GM21576 (cell line): ENCODE data around the gene AK4.

Experiments
- ATAC-seq: cut with Tn5 transposase; IDR thresholded peaks from one replicate; pipeline ENCODE4 v1.9.1; 2021; ENCODE audit warnings: mild to moderate bottlenecking, moderate library complexity; ENCODE audit not compliant: unreplicated experiment

The AK4 gene

DNA sequence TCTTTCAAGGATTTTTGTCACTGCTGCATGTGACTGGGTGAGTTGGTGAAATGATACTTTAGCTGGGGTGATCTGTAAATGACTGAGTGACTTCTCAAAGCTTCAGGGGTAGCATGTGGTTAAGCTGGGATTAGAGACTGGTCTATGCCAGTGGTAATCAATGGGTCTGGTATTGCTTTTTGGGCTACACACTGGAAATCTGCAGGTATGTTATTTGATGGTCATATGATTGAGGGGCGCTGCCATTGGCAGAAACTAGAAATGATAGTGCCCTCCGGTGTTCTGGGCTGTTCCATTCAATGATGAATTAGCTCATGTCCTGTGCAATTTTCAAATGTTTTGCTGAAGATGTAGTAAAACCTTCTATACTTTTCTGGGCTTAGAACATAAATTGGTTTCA is 121.6 kb downstream of the AK4 start:
- ATAC-seq = no peak

DNA sequence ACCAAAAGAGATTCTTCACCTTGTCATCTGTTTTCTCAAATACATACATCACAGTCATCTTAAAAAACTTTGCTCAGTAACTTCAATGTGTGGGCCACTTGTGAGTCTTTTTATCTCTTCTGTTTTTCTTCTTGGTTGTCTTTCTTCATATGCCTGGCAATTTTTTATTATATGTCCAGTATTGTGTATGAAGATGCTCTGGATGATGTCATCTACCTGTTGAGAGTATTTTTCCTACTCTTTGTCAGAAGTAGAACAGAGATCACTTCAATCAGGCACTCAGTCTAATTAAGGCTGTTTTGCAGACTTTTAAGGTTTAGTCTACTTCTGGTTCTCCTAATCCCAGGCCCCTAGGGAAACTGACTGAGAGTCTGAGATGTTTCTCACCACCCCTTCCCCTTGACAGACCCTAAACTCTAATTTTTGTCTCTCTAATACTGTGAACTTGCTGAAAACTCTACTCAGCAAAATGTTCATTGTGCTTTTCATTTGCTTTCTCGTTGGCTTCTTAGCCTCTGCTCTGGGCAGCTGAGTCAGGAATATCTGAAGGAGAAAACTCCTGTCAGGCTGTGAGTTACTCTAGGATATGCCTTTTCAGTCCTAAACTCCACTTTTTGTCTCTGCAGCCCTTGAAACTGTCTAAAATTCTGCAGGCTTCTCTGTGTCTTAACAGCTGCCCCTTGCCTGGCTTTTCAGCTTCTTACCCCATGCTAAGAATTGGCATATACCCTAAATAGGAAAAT is 128.4 kb downstream of the AK4 start:
- ATAC-seq = no peak

DNA sequence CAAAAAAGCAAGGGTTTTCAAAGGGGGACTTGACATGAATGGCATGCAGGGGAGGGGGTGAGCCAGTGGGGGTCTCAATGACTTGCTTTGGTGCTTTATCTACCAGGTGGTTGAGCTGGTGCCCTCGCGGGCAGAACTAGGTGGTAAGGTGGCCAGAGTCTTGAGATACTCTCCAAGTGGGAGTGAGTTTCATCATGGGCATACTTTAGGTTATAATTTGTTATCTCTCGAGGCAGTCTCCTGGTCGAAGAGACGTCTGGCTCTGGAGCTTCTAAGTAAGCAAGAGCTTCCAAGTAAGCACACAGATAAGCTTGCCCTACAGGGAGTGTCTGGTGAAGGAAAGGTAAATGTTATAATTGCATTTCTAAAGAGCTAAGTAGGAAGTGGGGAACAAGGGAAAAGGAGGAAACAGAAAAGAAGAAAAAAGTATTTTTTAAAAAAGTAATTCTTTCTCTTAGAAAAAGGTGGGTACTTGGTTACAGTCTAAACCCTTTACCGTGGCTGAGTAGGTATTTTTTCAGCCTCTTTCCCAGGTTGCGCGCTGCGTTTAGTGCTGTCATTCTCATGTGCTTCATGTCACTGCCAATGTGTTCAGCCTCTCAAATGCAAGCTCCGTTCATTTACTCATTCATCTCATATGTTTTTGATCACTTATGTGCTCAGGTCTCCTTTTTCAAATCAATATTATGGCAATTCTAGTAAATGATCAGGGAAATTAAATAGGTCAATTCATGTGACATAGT is 129.8 kb downstream of the AK4 start:
- ATAC-seq = no peak

DNA sequence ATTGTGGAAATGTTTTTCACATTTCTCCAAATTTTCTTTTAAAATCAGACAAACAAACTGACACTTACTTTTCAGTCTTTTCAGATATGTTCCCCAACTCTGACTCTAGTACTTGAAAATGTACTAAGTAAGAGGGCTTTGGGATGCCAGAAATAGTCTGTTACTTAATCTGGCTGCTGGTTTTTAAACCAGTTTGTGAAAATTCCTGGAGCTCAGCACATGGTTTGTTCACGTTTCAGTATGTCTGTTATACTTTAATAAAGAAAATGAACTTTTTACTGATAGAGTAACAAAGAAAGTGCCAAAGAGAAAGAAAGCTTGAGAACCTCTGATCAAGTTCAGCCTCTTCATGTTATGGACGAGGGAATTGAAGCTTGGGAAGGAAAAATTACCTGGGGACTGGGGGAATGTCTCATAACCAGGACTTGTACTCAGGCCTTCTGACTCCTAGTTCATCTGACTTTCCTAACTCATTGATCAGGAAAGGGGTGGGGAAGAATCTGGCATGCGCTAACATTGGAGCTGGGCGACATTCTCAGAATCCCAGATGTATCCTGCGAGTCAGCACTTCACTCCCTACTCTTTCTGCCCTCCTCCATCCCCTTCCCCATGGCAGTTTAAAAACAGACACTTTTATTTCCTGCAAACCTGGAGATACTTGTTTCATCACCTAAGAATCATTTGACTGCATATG is 130.5 kb downstream of the AK4 start:
- ATAC-seq = no peak

DNA sequence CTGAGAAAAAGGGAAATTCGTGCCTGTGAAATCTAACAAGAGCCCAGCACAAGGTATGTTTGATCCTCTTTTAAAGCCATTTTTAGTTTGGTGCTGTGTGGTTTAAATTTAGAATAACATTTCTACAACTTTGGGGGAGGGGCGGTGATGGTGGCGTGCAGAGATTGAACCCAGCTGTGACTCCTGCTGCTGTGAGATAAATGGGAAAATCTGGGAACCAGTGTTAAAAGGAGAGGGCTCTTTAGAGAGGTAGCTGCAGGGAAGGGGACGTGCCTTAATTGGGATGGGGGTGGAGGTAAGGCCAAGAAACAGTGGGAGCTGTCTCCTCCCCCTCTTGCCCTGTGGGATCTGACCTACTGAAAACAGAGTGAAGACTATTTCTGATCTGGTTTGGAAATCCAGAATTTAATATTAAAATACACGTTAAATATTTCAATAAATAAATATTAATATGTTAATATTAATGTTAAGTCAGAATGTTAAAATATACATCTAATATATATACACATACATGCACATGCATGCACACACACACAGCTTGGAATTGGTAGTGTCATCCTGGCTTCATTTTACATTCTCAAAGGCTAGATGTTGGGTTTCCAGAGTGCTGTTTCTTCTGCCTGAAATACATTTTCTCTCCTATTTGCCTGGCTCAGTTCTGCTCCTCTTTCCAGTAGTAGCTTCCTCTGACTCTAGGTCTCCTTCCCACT is 131.2 kb downstream of the AK4 start:
- ATAC-seq = no peak
